ENCODE data around the gene PCF11. TPM values are rescaled to one million over a fixed set of nuclear protein-coding genes. Genes with fewer than 3 reads are reported as not detected.

PCF11 gene
- total RNA-seq, 4 donors from 2014 or later: 32.2 to 91.7 (median 60.6) TPM

GRCh38 chr11:83152264-83152663 lies 4.7 kb upstream of the PCF11 start:
- Histone ChIP-seq H3K9me3 (no peaks in the 10 kb centered on the region), H3K36me3 (no peaks in the 10 kb centered on the region), H3K4me1 (peaks cover 0 to 7% (median 0%) of the 10 kb centered on the region in 3 donors), H3K27ac (no peak overlapping the region), H3K4me3 (no peak overlapping the region), H3K27me3 (no peaks in the 10 kb centered on the region)
- no peak for ATAC-seq
- no peak for TF ChIP-seq POLR2AphosphoS5 (IDR thresholded peaks at IDR 0.05)
- TF ChIP-seq POLR2A (IDR thresholded peaks at IDR 0.05): no peak
- TF ChIP-seq, protein P1, sequence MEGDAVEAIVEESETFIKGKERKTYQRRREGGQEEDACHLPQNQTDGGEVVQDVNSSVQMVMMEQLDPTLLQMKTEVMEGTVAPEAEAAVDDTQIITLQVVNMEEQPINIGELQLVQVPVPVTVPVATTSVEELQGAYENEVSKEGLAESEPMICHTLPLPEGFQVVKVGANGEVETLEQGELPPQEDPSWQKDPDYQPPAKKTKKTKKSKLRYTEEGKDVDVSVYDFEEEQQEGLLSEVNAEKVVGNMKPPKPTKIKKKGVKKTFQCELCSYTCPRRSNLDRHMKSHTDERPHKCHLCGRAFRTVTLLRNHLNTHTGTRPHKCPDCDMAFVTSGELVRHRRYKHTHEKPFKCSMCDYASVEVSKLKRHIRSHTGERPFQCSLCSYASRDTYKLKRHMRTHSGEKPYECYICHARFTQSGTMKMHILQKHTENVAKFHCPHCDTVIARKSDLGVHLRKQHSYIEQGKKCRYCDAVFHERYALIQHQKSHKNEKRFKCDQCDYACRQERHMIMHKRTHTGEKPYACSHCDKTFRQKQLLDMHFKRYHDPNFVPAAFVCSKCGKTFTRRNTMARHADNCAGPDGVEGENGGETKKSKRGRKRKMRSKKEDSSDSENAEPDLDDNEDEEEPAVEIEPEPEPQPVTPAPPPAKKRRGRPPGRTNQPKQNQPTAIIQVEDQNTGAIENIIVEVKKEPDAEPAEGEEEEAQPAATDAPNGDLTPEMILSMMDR (IDR thresholded peaks at IDR 0.05): no peak
- no peak for TF ChIP-seq EP300 (IDR thresholded peaks at IDR 0.05)
- 93 to 100% methylated on average over 2 of the region's 2 CpGs for WGBS, 2 donors (ENCODE audit: low coverage in 1 of 2)

DNA sequence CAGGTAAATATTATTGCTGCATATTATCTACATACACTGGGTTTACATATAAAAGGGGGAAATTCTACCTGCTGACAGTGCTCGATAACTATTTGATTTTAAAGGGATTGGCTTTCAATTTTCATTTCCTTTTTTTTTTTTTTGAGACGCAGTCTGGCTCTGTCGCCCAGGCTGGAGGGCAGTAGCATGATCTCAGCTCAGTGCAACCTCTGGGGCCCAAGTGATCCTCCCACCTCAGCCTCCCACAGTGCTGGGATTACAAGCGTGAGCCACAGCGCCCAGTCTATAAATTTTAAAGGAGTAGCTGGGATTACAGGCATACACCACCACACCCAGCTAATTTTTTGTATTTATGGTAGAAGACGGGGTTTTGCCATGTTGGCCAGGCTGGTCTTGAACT lies 3.2 kb upstream of the PCF11 start:
- H3K27me3 ChIP-seq: no peaks in the 10 kb centered on the region
- WGBS, 2 donors (ENCODE audit: low coverage in 1 of 2): 93 to 96% methylated on average over 6 of the region's 6 CpGs
- ATAC-seq: no peak
- no peaks in the 10 kb centered on the region for H3K36me3 ChIP-seq
- H3K4me1 ChIP-seq: peaks cover 0 to 7% (median 0%) of the 10 kb centered on the region in 3 donors
- H3K27ac ChIP-seq: no peak overlapping the region
- TF ChIP-seq EP300 (IDR thresholded peaks at IDR 0.05) (no peak), POLR2A (IDR thresholded peaks at IDR 0.05) (no peak), POLR2AphosphoS5 (IDR thresholded peaks at IDR 0.05) (no peak)
- TF ChIP-seq, protein P1 (IDR thresholded peaks at IDR 0.05): no peak
- no peak overlapping the region for H3K4me3 ChIP-seq
- no peaks in the 10 kb centered on the region for H3K9me3 ChIP-seq

DNA sequence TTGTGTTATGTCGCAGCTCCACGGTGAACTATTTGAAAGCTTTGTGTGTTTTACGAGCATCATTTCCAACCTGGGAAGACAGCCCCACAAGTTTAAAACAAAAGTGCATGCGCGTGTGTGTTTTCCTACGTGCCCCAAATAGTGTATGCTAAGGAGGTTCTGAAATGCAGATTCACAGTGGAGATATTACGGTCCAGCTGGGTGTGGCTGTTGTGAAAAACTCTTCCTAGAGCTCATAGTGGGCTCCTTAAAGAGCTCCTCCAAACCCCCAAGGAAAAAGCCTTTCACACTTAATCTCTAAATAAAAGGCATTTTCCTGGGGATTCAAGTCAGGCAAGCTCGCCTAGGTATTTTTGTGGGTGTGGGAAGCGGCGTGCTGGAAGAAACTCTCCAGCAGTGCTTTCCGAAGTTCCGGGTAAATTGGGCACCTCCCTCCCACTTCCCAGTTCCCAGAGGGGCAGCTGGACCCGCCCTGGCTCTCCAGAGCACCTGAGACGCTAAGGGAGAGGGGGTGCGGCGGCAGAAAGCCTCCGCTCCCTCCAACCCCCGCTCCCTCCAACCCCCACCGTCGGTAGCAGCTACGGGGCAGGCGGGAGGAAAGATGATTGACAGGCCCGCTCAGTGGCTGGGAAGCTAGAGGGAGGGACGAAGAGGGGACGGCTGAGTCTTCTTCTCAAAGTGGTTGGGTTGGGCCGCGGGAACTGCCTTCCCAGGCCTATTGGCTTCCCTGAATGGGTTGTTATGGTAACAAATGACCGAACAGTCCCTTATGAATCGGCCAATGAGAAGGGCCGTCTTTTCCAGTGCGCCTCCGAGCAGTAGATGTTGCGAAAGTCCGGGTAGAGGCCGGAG lies 561 bp upstream of the PCF11 start:
- no peaks in the 10 kb centered on the region for H3K9me3 ChIP-seq
- H3K4me3 ChIP-seq: peak overlapping the region; percentile 65 to 79
- H3K27ac ChIP-seq: peak overlapping the region; percentile 87 to 99 (median 94)
- TF ChIP-seq, protein P1 (IDR thresholded peaks at IDR 0.05): no peak
- TF ChIP-seq POLR2AphosphoS5 (IDR thresholded peaks at IDR 0.05): peak; percentile 75
- no peak for TF ChIP-seq EP300 (IDR thresholded peaks at IDR 0.05)
- TF ChIP-seq POLR2A (IDR thresholded peaks at IDR 0.05): peak; percentile 55 to 84
- ATAC-seq: peak; percentile 97
- no peaks in the 10 kb centered on the region for H3K27me3 ChIP-seq
- 0% methylated on average over 1 to 5 of the region's 35 CpGs for WGBS, 2 donors (ENCODE audit: low coverage in 1 of 2)
- H3K4me1 ChIP-seq: peaks cover 0 to 27% (median 0%) of the 10 kb centered on the region in 3 donors
- H3K36me3 ChIP-seq: no peaks in the 10 kb centered on the region

GRCh38 chr11:83157594-83158356 lies 844 bp downstream of the PCF11 start:
- Histone ChIP-seq H3K36me3 (no peaks in the 10 kb centered on the region), H3K9me3 (no peaks in the 10 kb centered on the region), H3K27ac (peak overlapping the region; percentile 99), H3K4me3 (peak overlapping the region; percentile 88 to 89), H3K27me3 (no peaks in the 10 kb centered on the region), H3K4me1 (peaks cover 7 to 41% (median 7%) of the 10 kb centered on the region in 3 donors)
- TF ChIP-seq, protein P1 (IDR thresholded peaks at IDR 0.05): peak in 1 of 4 experiments; percentile 45
- TF ChIP-seq EP300 (IDR thresholded peaks at IDR 0.05) (no peak), POLR2A (IDR thresholded peaks at IDR 0.05) (no peak)
- no peak for ATAC-seq
- WGBS, 2 donors (ENCODE audit: low coverage in 1 of 2): 0% methylated on average over 2 to 8 of the region's 18 CpGs
